SK-N-SH treated with all-trans-retinoic acid at 6 μM for 48 hours (cell line): ENCODE results near the gene PLA2G6.

Experiments
- ATAC-seq: fragments of 200-7000 bp; cut with Tn5 transposase; 3 replicates; pipeline ENCODE4 v1.9.1; 2020; ENCODE audit warnings: mild to moderate bottlenecking, moderate library complexity
- ARNTL ChIP-seq: fragments of 450-650 bp; formaldehyde crosslinking; IDR thresholded peaks from 2 replicates; pipeline ENCODE4 v1.5.0; 2020; ENCODE audit warnings: low read depth, mild to moderate bottlenecking, moderate library complexity, borderline replicate concordance
- BACH2 ChIP-seq: fragments of 250-450 bp; sonication (Bioruptor Pico); IDR thresholded peaks from 2 replicates; pipeline ENCODE4 v1.9.0; 2021; ENCODE audit warnings: mild to moderate bottlenecking, borderline replicate concordance
- CSRNP3 ChIP-seq: fragments of 250-450 bp; sonication (Bioruptor Pico); IDR thresholded peaks from 2 replicates; pipeline ENCODE4 v1.5.1; 2021; ENCODE audit warnings: mild to moderate bottlenecking, moderate library complexity
- GLIS3 ChIP-seq: fragments of 250-450 bp; sonication (Bioruptor Pico); IDR thresholded peaks from 2 replicates; pipeline ENCODE4 v1.5.0; 2020; ENCODE audit warnings: mild to moderate bottlenecking, moderate library complexity
- ISL1 ChIP-seq: fragments of 250-450 bp; sonication (Bioruptor Pico); IDR thresholded peaks from 2 replicates; pipeline ENCODE4 v2.1.2; 2022; ENCODE audit warnings: mild to moderate bottlenecking, moderate library complexity
- OSR1 ChIP-seq: fragments of 250-450 bp; sonication (Bioruptor Pico); IDR thresholded peaks from 2 replicates; pipeline ENCODE4 v1.8.0; 2022; ENCODE audit warnings: moderate library complexity, mild to moderate bottlenecking, inconsistent platforms
- PATZ1 ChIP-seq: fragments of 250-450 bp; sonication (Bioruptor Pico); IDR thresholded peaks from 2 replicates; pipeline ENCODE4 v1.8.0; 2020; ENCODE audit warnings: mild to moderate bottlenecking, moderate library complexity, borderline replicate concordance
- POU6F1 ChIP-seq: fragments of 250-450 bp; sonication (Bioruptor Pico); IDR thresholded peaks from 2 replicates; pipeline ENCODE4 v1.8.0; 2021; ENCODE audit warnings: low read depth, mild to moderate bottlenecking, moderate library complexity, borderline replicate concordance
- PPARA ChIP-seq: fragments of 250-450 bp; sonication (Bioruptor Pico); IDR thresholded peaks from 2 replicates; pipeline ENCODE4 v1.5.0; 2020; ENCODE audit warnings: mild to moderate bottlenecking, borderline replicate concordance
- RARB ChIP-seq: fragments of 250-450 bp; sonication (Bioruptor Pico); IDR thresholded peaks from 2 replicates; pipeline ENCODE4 v1.8.0; 2021; ENCODE audit warnings: mild to moderate bottlenecking, moderate library complexity
- SNAI2 ChIP-seq: fragments of 250-450 bp; sonication (Bioruptor Pico); IDR thresholded peaks from 2 replicates; pipeline ENCODE4 v1.5.0; 2020; ENCODE audit warnings: mild to moderate bottlenecking, moderate library complexity
- TCF4 ChIP-seq: fragments of 250-450 bp; sonication (Bioruptor Pico); IDR thresholded peaks from 2 replicates; pipeline ENCODE4 v1.8.0; 2021; ENCODE audit warnings: mild to moderate bottlenecking, moderate library complexity, borderline replicate concordance
- TOX ChIP-seq: fragments of 250-450 bp; sonication (Bioruptor Pico); IDR thresholded peaks from 2 replicates; pipeline ENCODE4 v1.8.0; 2021; ENCODE audit warnings: mild to moderate bottlenecking, moderate library complexity, borderline replicate concordance
- ZC3H10 ChIP-seq: fragments of 250-450 bp; sonication (Bioruptor Pico); IDR thresholded peaks from 2 replicates; pipeline ENCODE4 v1.5.1; 2021; ENCODE audit warnings: mild to moderate bottlenecking, moderate library complexity
- ZFP3 ChIP-seq: fragments of 250-450 bp; sonication (Bioruptor Pico); IDR thresholded peaks from 2 replicates; pipeline ENCODE4 v1.5.0; 2020; ENCODE audit warnings: mild to moderate bottlenecking, moderate library complexity
- ZFP30 ChIP-seq: fragments of 450-650 bp; formaldehyde crosslinking; IDR thresholded peaks from 2 replicates; pipeline ENCODE4 v1.5.0; 2022; ENCODE audit warnings: mild to moderate bottlenecking, moderate library complexity
- ZNF565 ChIP-seq: fragments of 450-650 bp; formaldehyde crosslinking; conservative IDR thresholded peaks from 2 replicates; pipeline ENCODE4 v1.5.0; 2020; ENCODE audit warnings: low read depth, mild to moderate bottlenecking, moderate library complexity
- ZNF70 ChIP-seq: fragments of 450-650 bp; formaldehyde crosslinking; IDR thresholded peaks from 2 replicates; pipeline ENCODE4 v1.5.0; 2020; ENCODE audit warnings: mild to moderate bottlenecking, moderate library complexity
- ZNF8 ChIP-seq: fragments of 450-650 bp; formaldehyde crosslinking; IDR thresholded peaks from 2 replicates; pipeline ENCODE4 v1.5.0; 2020; ENCODE audit warnings: mild to moderate bottlenecking, moderate library complexity
- TF ChIP-seq, protein P1 (sequence below): fragments of 250-450 bp; sonication (Bioruptor Pico); IDR thresholded peaks from 2 replicates; pipeline ENCODE4 v1.5.1; 2020; ENCODE audit warnings: low read depth, mild to moderate bottlenecking, moderate library complexity
- TF ChIP-seq, protein P2 (sequence below): fragments of 250-450 bp; sonication (Bioruptor Pico); IDR thresholded peaks from 2 replicates; pipeline ENCODE4 v1.5.0; 2020; ENCODE audit warnings: mild to moderate bottlenecking, moderate library complexity

The PLA2G6 gene

DNA sequence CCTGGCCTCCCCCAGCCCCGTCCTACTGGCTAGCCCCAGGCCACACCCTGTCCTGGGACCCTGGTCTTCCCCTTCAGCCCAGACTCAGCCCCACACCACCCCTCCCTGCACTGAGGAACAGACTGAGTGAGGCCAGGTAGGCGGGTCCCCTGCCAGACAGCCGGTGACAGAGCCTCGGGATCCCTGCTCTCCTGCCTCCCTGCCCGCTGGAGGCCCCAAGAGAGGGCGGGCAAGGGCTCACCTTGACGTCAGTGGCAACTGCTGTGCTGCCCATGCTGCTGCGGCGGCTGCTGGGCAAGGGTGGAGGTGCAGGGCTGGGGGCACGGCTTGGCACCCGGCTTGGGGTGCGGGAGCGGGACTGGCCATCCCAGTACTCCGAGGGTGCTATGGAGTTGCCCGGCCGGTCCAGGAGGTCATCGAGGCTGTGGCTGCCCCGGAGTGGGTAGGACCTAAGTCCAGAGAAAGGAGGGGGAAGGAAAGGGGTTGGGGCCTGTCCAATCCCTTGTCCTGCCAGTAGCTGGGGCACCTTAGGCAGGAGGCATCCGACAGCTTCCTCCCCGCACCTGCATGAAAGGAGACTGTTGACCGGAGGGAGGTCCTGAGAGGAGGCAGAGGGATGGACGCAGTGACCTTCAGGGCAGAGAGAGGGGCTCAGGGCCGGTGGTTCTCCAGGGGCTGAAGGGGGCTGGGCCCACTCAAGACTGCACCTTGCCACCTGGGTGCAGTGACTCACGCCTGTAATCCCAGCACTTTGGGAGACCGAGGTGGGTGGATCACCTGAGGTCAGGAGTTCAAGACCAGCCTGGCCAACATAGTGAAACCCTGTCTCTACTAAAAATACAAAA lies 95.4 kb downstream of the PLA2G6 start (continued):
- no peak for TF ChIP-seq CSRNP3 (CRISPR knock-in tag)
- TF ChIP-seq ZNF565 (CRISPR knock-in tag): no peak
- TF ChIP-seq, protein P1, sequence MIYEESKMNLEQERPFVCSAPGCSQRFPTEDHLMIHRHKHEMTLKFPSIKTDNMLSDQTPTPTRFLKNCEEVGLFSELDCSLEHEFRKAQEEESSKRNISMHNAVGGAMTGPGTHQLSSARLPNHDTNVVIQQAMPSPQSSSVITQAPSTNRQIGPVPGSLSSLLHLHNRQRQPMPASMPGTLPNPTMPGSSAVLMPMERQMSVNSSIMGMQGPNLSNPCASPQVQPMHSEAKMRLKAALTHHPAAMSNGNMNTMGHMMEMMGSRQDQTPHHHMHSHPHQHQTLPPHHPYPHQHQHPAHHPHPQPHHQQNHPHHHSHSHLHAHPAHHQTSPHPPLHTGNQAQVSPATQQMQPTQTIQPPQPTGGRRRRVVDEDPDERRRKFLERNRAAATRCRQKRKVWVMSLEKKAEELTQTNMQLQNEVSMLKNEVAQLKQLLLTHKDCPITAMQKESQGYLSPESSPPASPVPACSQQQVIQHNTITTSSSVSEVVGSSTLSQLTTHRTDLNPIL: no peak
- no peak for TF ChIP-seq ZNF8
- TF ChIP-seq TOX (CRISPR knock-in tag): no peak

- ATAC-seq: no peak
- TF ChIP-seq ISL1: no peak
- no peak for TF ChIP-seq OSR1 (CRISPR knock-in tag)
- TF ChIP-seq TOX (CRISPR knock-in tag): no peak
- no peak for TF ChIP-seq ZNF565 (CRISPR knock-in tag)
- no peak for TF ChIP-seq RARB (CRISPR knock-in tag)
- TF ChIP-seq POU6F1 (CRISPR knock-in tag): no peak
- TF ChIP-seq ZFP30 (CRISPR knock-in tag): no peak
- TF ChIP-seq BACH2 (CRISPR knock-in tag): no peak
- no peak for TF ChIP-seq SNAI2
- TF ChIP-seq ZFP3: no peak
- TF ChIP-seq, protein P2, sequence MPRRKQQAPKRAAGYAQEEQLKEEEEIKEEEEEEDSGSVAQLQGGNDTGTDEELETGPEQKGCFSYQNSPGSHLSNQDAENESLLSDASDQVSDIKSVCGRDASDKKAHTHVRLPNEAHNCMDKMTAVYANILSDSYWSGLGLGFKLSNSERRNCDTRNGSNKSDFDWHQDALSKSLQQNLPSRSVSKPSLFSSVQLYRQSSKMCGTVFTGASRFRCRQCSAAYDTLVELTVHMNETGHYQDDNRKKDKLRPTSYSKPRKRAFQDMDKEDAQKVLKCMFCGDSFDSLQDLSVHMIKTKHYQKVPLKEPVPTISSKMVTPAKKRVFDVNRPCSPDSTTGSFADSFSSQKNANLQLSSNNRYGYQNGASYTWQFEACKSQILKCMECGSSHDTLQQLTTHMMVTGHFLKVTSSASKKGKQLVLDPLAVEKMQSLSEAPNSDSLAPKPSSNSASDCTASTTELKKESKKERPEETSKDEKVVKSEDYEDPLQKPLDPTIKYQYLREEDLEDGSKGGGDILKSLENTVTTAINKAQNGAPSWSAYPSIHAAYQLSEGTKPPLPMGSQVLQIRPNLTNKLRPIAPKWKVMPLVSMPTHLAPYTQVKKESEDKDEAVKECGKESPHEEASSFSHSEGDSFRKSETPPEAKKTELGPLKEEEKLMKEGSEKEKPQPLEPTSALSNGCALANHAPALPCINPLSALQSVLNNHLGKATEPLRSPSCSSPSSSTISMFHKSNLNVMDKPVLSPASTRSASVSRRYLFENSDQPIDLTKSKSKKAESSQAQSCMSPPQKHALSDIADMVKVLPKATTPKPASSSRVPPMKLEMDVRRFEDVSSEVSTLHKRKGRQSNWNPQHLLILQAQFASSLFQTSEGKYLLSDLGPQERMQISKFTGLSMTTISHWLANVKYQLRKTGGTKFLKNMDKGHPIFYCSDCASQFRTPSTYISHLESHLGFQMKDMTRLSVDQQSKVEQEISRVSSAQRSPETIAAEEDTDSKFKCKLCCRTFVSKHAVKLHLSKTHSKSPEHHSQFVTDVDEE (CRISPR knock-in tag): no peak
- no peak for TF ChIP-seq GLIS3
- no peak for TF ChIP-seq TCF4 (CRISPR knock-in tag)
- TF ChIP-seq ZNF70: no peak
- TF ChIP-seq ZNF8: no peak
- no peak for TF ChIP-seq PATZ1 (CRISPR knock-in tag)
Observed at GRCh38 chr22:38085501-38085900, 96.1 kb downstream of the PLA2G6 start.

- no peak for ATAC-seq
- no peak for TF ChIP-seq TOX (CRISPR knock-in tag)
- no peak for TF ChIP-seq ZC3H10 (CRISPR knock-in tag)
- no peak for TF ChIP-seq PPARA (CRISPR knock-in tag)
- TF ChIP-seq OSR1 (CRISPR knock-in tag): no peak
- no peak for TF ChIP-seq ZNF70
- no peak for TF ChIP-seq ARNTL (CRISPR knock-in tag)
- no peak for TF ChIP-seq ZFP30 (CRISPR knock-in tag)
- TF ChIP-seq, protein P1: no peak
- TF ChIP-seq CSRNP3 (CRISPR knock-in tag): no peak
Observed at GRCh38 chr22:38085056-38085455, 96.6 kb downstream of the PLA2G6 start.
